ENCODE measurements around the gene C17orf75.
A peak's percentile ranks its signal among the peaks of the same experiment; 100 is the strongest.

Gene C17orf75

DNA sequence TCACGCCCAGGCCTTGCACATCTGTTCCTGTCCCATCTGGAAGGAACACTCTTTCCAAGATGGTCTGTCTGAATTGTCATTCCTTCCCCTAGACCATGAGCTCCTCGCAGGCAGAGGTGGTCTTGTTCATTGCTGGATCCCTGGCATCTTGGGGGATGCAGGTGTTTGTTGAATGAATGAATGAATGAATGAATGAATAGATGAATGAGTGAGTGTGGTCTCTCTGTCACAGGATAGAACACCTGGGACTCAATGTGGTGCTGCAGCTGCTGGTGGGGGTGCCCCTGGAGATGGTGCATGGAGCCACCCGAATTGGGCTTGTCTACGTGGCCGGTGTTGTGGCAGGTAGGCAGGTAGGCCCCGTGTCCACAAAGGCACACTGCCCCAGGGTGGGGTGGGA is 44.1 kb downstream of the C17orf75 start:
- Histone ChIP-seq H3K27me3 (no peaks in the 10 kb centered on the region), H3K36me3 (no peaks in the 10 kb centered on the region), H4K20me1 (no peaks in the 10 kb centered on the region), H3K9ac (no peak overlapping the region), H3K4me2 (no peak overlapping the region), H3K4me3 (no peak overlapping the region), H3K9me3 (no peaks in the 10 kb centered on the region), H3K4me1 (peaks cover 24% of the 10 kb centered on the region), H3K27ac (no peak overlapping the region)
- TF ChIP-seq Cebpa-rat (IDR thresholded peaks at IDR 0.05): no peak

GRCh38 chr17:32297424-32297823 is 44.5 kb downstream of the C17orf75 start:
- no peaks in the 10 kb centered on the region for H4K20me1 ChIP-seq
- H3K27me3 ChIP-seq: no peaks in the 10 kb centered on the region
- H3K4me3 ChIP-seq: no peak overlapping the region
- no peak overlapping the region for H3K9ac ChIP-seq
- H3K36me3 ChIP-seq: no peaks in the 10 kb centered on the region
- H3K27ac ChIP-seq: no peak overlapping the region
- no peak for TF ChIP-seq Cebpa-rat (IDR thresholded peaks at IDR 0.05)
- peaks cover 27% of the 10 kb centered on the region for H3K4me1 ChIP-seq
- no peak overlapping the region for H3K4me2 ChIP-seq
- no peaks in the 10 kb centered on the region for H3K9me3 ChIP-seq

GRCh38 chr17:32292094-32292493 is 49.9 kb downstream of the C17orf75 start:
- Histone ChIP-seq H3K27ac (no peak overlapping the region), H3K36me3 (no peaks in the 10 kb centered on the region), H3K27me3 (no peaks in the 10 kb centered on the region), H3K4me2 (peak overlapping the region; percentile 66), H3K4me3 (no peak overlapping the region), H4K20me1 (no peaks in the 10 kb centered on the region), H3K9me3 (no peaks in the 10 kb centered on the region), H3K4me1 (peaks cover 64% of the 10 kb centered on the region), H3K9ac (no peak overlapping the region)
- no peak for TF ChIP-seq Cebpa-rat (IDR thresholded peaks at IDR 0.05)

- no peak for TF ChIP-seq Cebpa-rat (IDR thresholded peaks at IDR 0.05)
- Histone ChIP-seq H3K27me3 (no peaks in the 10 kb centered on the region), H3K4me3 (no peak overlapping the region), H3K4me1 (peaks cover 89% of the 10 kb centered on the region), H3K9me3 (no peaks in the 10 kb centered on the region), H4K20me1 (no peaks in the 10 kb centered on the region), H3K27ac (peak overlapping the region; percentile 63), H3K4me2 (peak overlapping the region; percentile 64), H3K9ac (no peak overlapping the region), H3K36me3 (no peaks in the 10 kb centered on the region)
These were observed 52.4 kb downstream of the C17orf75 start for GRCh38 chr17:32289471-32290070.

- H3K4me3 ChIP-seq: no peak overlapping the region
These were observed 53.4 kb downstream of the C17orf75 start for GRCh38 chr17:32288615-32289014.

GRCh38 chr17:32287804-32288511 is 54.0 kb downstream of the C17orf75 start:
- H3K36me3 ChIP-seq: no peaks in the 10 kb centered on the region
- TF ChIP-seq Cebpa-rat (IDR thresholded peaks at IDR 0.05): no peak
- peak overlapping the region; percentile 64 for H3K4me2 ChIP-seq
- no peaks in the 10 kb centered on the region for H4K20me1 ChIP-seq
- no peak overlapping the region for H3K4me3 ChIP-seq
- peaks cover 90% of the 10 kb centered on the region for H3K4me1 ChIP-seq
- H3K27ac ChIP-seq: peak overlapping the region; percentile 63
- H3K9me3 ChIP-seq: no peaks in the 10 kb centered on the region
- H3K9ac ChIP-seq: no peak overlapping the region
- no peaks in the 10 kb centered on the region for H3K27me3 ChIP-seq

More at GRCh38 chr17:32288615-32289014, 53.4 kb downstream of the C17orf75 start:
- peak overlapping the region; percentile 63 for H3K27ac ChIP-seq
- H3K4me2 ChIP-seq: peak overlapping the region; percentile 64
- H3K4me1 ChIP-seq: peaks cover 92% of the 10 kb centered on the region
- TF ChIP-seq Cebpa-rat (IDR thresholded peaks at IDR 0.05): no peak
- no peaks in the 10 kb centered on the region for H3K27me3 ChIP-seq
- H4K20me1 ChIP-seq: no peaks in the 10 kb centered on the region
- H3K9ac ChIP-seq: no peak overlapping the region
- no peaks in the 10 kb centered on the region for H3K9me3 ChIP-seq
- no peaks in the 10 kb centered on the region for H3K36me3 ChIP-seq

DNA sequence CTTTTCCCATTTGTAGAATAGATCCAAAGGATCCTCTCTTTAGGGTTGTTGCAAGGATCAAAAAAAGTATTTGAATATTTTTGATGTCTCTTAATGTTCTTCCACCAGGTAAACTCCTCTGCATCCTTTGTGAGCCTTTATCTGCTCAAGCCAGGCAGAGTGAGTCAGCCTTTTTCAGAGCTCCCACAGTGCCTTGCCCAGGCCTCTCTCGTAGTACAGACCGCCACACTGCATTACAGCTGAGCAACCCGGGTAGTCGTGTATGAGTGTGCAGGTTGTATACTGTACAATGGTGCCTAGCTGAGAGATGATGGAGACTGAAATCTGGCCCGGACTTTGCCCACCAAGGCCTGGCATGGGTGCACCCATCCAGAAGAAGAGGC is 55.5 kb downstream of the C17orf75 start:
- no peaks in the 10 kb centered on the region for H3K36me3 ChIP-seq
- peak overlapping the region; percentile 64 for H3K4me2 ChIP-seq
- no peak overlapping the region for H3K9ac ChIP-seq
- no peaks in the 10 kb centered on the region for H4K20me1 ChIP-seq
- peak overlapping the region; percentile 40; the same call in 1 of the 2 replicates for H3K27ac ChIP-seq
- H3K27me3 ChIP-seq: no peaks in the 10 kb centered on the region
- H3K4me1 ChIP-seq: peaks cover 77% of the 10 kb centered on the region
- no peak for TF ChIP-seq Cebpa-rat (IDR thresholded peaks at IDR 0.05)
- no peak overlapping the region for H3K4me3 ChIP-seq
- H3K9me3 ChIP-seq: no peaks in the 10 kb centered on the region

GRCh38 chr17:32285746-32286517 is 56.0 kb downstream of the C17orf75 start:
- peak overlapping the region; percentile 64 for H3K4me2 ChIP-seq
- no peaks in the 10 kb centered on the region for H3K9me3 ChIP-seq
- TF ChIP-seq Cebpa-rat (IDR thresholded peaks at IDR 0.05): no peak
- peak overlapping the region; percentile 40; the same call in 1 of the 2 replicates for H3K27ac ChIP-seq
- peaks cover 77% of the 10 kb centered on the region for H3K4me1 ChIP-seq
- H3K9ac ChIP-seq: no peak overlapping the region
- H3K27me3 ChIP-seq: no peaks in the 10 kb centered on the region
- no peak overlapping the region for H3K4me3 ChIP-seq
- H3K36me3 ChIP-seq: no peaks in the 10 kb centered on the region
- no peaks in the 10 kb centered on the region for H4K20me1 ChIP-seq

- H3K36me3 ChIP-seq: no peaks in the 10 kb centered on the region
- H3K9me3 ChIP-seq: no peaks in the 10 kb centered on the region
- H3K27me3 ChIP-seq: no peaks in the 10 kb centered on the region
- H3K9ac ChIP-seq: no peak overlapping the region
- peaks cover 71% of the 10 kb centered on the region for H3K4me1 ChIP-seq
- no peaks in the 10 kb centered on the region for H4K20me1 ChIP-seq
- no peak for TF ChIP-seq Cebpa-rat (IDR thresholded peaks at IDR 0.05)
- H3K4me2 ChIP-seq: peak overlapping the region; percentile 64
- no peak overlapping the region for H3K27ac ChIP-seq
- H3K4me3 ChIP-seq: no peak overlapping the region
These were observed 56.7 kb downstream of the C17orf75 start for GRCh38 chr17:32285306-32285705.
